GM12878 (cell line): ENCODE measurements around the gene DNPEP. TPM values are rescaled to one million over a fixed set of nuclear protein-coding genes. Genes with fewer than 3 reads are reported as not detected.

Source experiments
- ATAC-seq: fragments of 200-7000 bp; cut with Tn5 transposase; 3 replicates; pipeline ENCODE4 v1.9.1; 2020; ENCODE audit warnings: mild to moderate bottlenecking, moderate library complexity
- BruUV-seq: library from RNA; stranded (reverse); fragments of 400-500 nt; replicated peaks from 2 replicates; lab custom pipeline; 2021; lab: Mats Ljungman, UMichigan
- CTCF ChIA-PET: fragments of 300-600 bp; sonication (Branson Sonifier 250); formaldehyde crosslinking; extraction: SDS; loops from one replicate; lab custom pipeline; 2021; ENCODE audit warnings: inconsistent platforms; lab: Yijun Ruan, JAX
- POLR2A ChIA-PET: fragments of 350-600 bp; formaldehyde crosslinking; extraction: SDS; loops from one replicate; lab custom pipeline; 2021; ENCODE audit warnings: inconsistent platforms; lab: Charles Lee
- RAD21 ChIA-PET: fragments of 300-600 bp; sonication (Branson Sonifier 250); formaldehyde crosslinking; loops from one replicate; lab custom pipeline; 2023; ENCODE audit warnings: antibody characterized with exemption; ENCODE audit not compliant: unreplicated experiment; lab: Charles Lee
- SMC1A ChIA-PET: fragments of 300-600 bp; sonication (Branson Sonifier 250); formaldehyde crosslinking; loops from one replicate; lab custom pipeline; 2023; ENCODE audit not compliant: unreplicated experiment, uncharacterized antibody; lab: Charles Lee
- DNase-seq: peaks from one replicate; pipeline ENCODE4 v3.0.0-alpha.2; 2011; ENCODE audit warnings: low read depth, low spot score
- FAIRE-seq: peaks from 3 replicates; lab custom pipeline; 2011; peaks lifted over from hg19 to GRCh38; lab: Jason Lieb, UNC
- H2AFZ ChIP-seq: 2 replicates; pipeline ENCODE4 v1.6.0; 2011; ENCODE audit warnings: low read depth, low read length, control low read depth; ENCODE audit not compliant: control insufficient read depth
- H3K27ac ChIP-seq: 2 replicates; pipeline ENCODE4 v1.5.1; 2011; ENCODE audit warnings: control low read depth; ENCODE audit not compliant: control insufficient read depth, insufficient read depth
- H3K27me3 ChIP-seq, 2 experiments: replicated peaks in 1 of 2; 2 replicates each; pipeline versions ENCODE4 v1.6.0 to v1.6.1; 2011; ENCODE audit warnings: low read length in 1 of 2; ENCODE audit not compliant: control insufficient read depth in 2 of 2, insufficient read depth in 2 of 2
- H3K36me3 ChIP-seq, 2 experiments: 2 replicates each; pipeline ENCODE4 v1.5.1; 2011; ENCODE audit warnings: low read length in 1 of 2; ENCODE audit not compliant: control insufficient read depth in 2 of 2, insufficient read depth in 2 of 2
- H3K4me1 ChIP-seq: 2 replicates; pipeline ENCODE4 v1.6.1; 2011; ENCODE audit warnings: mild to moderate bottlenecking, low read length, moderate library complexity, mixed read lengths; ENCODE audit not compliant: control insufficient read depth, insufficient read depth
- H3K4me2 ChIP-seq: 2 replicates; pipeline ENCODE4 v1.6.0; 2011; ENCODE audit warnings: control low read depth; ENCODE audit not compliant: control insufficient read depth, insufficient read depth
- H3K4me3 ChIP-seq: fragments of 200-600 bp; sonication (generic); 2 replicates; pipeline ENCODE4 v1.5.1; 2016
- H3K79me2 ChIP-seq: 2 replicates; pipeline ENCODE4 v1.6.0; 2011; ENCODE audit warnings: low read length; ENCODE audit not compliant: control insufficient read depth, insufficient read depth
- H3K9ac ChIP-seq: 2 replicates; pipeline ENCODE4 v1.8.0; 2011; ENCODE audit warnings: low read length, control low read depth, mixed read lengths; ENCODE audit not compliant: control insufficient read depth, insufficient read depth
- H3K9me3 ChIP-seq: replicated peaks from 3 replicates; pipeline ENCODE4 v1.5.1; 2011; ENCODE audit warnings: mild to moderate bottlenecking, low read length; ENCODE audit not compliant: control insufficient read depth, insufficient read depth
- H4K20me1 ChIP-seq: 2 replicates; pipeline ENCODE4 v1.6.0; 2011; ENCODE audit not compliant: control insufficient read depth, insufficient read depth
- ATF2 ChIP-seq: IDR thresholded peaks from 2 replicates; pipeline ENCODE4 v1.6.1; 2012; ENCODE audit warnings: low read length, inconsistent platforms
- ATF7 ChIP-seq: fragments of 450-650 bp; IDR thresholded peaks from 2 replicates; pipeline ENCODE4 v1.6.1; 2016; ENCODE audit warnings: low read depth, mild to moderate bottlenecking
- CHD1 ChIP-seq: IDR thresholded peaks from 2 replicates; pipeline ENCODE4 v1.6.1; 2012; ENCODE audit warnings: low read depth, low read length, improper control_type of control experiment
- CHD4 ChIP-seq: fragments of 200-600 bp; sonication (generic); IDR thresholded peaks from 2 replicates; pipeline ENCODE4 v1.6.1; 2016; ENCODE audit warnings: mild to moderate bottlenecking
- CREM ChIP-seq: IDR thresholded peaks from 2 replicates; pipeline ENCODE4 v1.6.1; 2014; ENCODE audit warnings: antibody characterized with exemption, low read depth
- NFYB ChIP-seq: IDR thresholded peaks from 2 replicates; pipeline ENCODE4 v1.6.1; 2011; ENCODE audit warnings: low read depth, mild to moderate bottlenecking, low read length, improper control_type of control experiment, moderate library complexity; ENCODE audit not compliant: insufficient read depth
- NR2C1 ChIP-seq: fragments of 450-650 bp; IDR thresholded peaks from 2 replicates; pipeline ENCODE4 v1.6.1; 2017; ENCODE audit warnings: antibody characterized with exemption, mild to moderate bottlenecking, moderate library complexity
- NR2F1 ChIP-seq: fragments of 450-650 bp; conservative IDR thresholded peaks from 2 replicates; pipeline ENCODE4 v1.6.1; 2017; ENCODE audit warnings: mild to moderate bottlenecking
- POLR2AphosphoS5 ChIP-seq: IDR thresholded peaks from 2 replicates; pipeline ENCODE4 v1.6.1; 2011; ENCODE audit warnings: mild to moderate bottlenecking, low read length, inconsistent platforms
- RFX5 ChIP-seq: IDR thresholded peaks from 2 replicates; pipeline ENCODE4 v1.6.1; 2011; ENCODE audit warnings: low read depth, low read length, improper control_type of control experiment
- TCF7 ChIP-seq: IDR thresholded peaks from 2 replicates; pipeline ENCODE4 v1.6.1; 2014; ENCODE audit warnings: antibody characterized with exemption, borderline replicate concordance
- ZBTB4 ChIP-seq: fragments of 450-650 bp; formaldehyde crosslinking; IDR thresholded peaks from 2 replicates; pipeline ENCODE4 v1.4.0; 2022; ENCODE audit warnings: mild to moderate bottlenecking, moderate library complexity
- ZNF217 ChIP-seq: fragments of 450-650 bp; IDR thresholded peaks from 2 replicates; pipeline ENCODE4 v1.6.1; 2017; ENCODE audit warnings: antibody characterized with exemption, mild to moderate bottlenecking
- WGBS: methylation state at CpG from one replicate; pipeline ENCODE4 v1.1.6; 2016; ENCODE audit warnings: low lambda C conversion rate; ENCODE audit not compliant: insufficient replicate concordance, insufficient coverage; ENCODE audit errors: missing lambda C conversion rate; 5-methylcytosine and 5-hydroxymethylcytosine counted together
- in situ Hi-C: fragments of 300-500 bp; cut with MboI; formaldehyde crosslinking; loops from 9 replicates; pipeline ENCODE4 v1.14.3; 2018; ENCODE audit warnings: mixed read lengths
- intact Hi-C: fragments of 100-400 bp; cut with micrococcal nuclease; formaldehyde crosslinking; loops from one replicate; pipeline ENCODE4 v1.14.2; 2022; ENCODE audit not compliant: unreplicated experiment
- polyA plus RNA-seq, 11 experiments: library from polyadenylated mRNA; depleted of rRNA in 4 of 11; unstranded in 6 of 11; stranded (reverse) in 5 of 11; fragments of >200 nt; fragmentation: Nextera tagmentation in 4 of 11; fragmentation: Illumina TruSeq in 1 of 11; extraction: Ambion mirVana in 4 of 11; extraction: Trizol in 1 of 11; gene quantifications; 1 replicate in 1 of 11; 2 replicates in 10 of 11; pipeline versions ENCODE4 v1.2.1 to v1.2.3, GENCODE V29; 2011 to 2016; ENCODE audit warnings: inconsistent platforms in 2 of 11, missing spikeins in 2 of 11, low read depth in 1 of 11
- total RNA-seq, 4 experiments: library from RNA; depleted of rRNA in 3 of 4; stranded (reverse); fragments of >200 nt in 3 of 4; fragmentation: Illumina TruSeq in 1 of 4; extraction: Trizol in 1 of 4; gene quantifications; 2 replicates each; pipeline versions ENCODE4 v1.2.1 to v1.2.3, GENCODE V29; 2013 to 2021

Gene DNPEP
- total and polyA plus RNA-seq, 10 of the 15 experiments (the other 5 are each of a cell fraction or from before 2014, with no cell fraction given) = 33.1 to 82.0 (median 64.1) TPM

- FAIRE-seq = no peak
- Histone ChIP-seq H4K20me1 (no peaks in the 10 kb centered on the region), H3K36me3 (no peaks in the 10 kb centered on the region), H3K9me3 (no peaks in the 10 kb centered on the region), H3K79me2 (no peaks in the 10 kb centered on the region), H2AFZ (no peak overlapping the region), H3K4me3 (no peak overlapping the region), H3K27me3 (peaks cover 0 to 2% of the 10 kb centered on the region in 2 experiments; a peak in 2 of 4 replicates), H3K27ac (no peak overlapping the region), H3K9ac (no peak overlapping the region), H3K4me2 (no peak overlapping the region), H3K4me1 (no peaks in the 10 kb centered on the region)
- no peak for ATAC-seq
- ChIA-PET SMC1A (no interaction called here), CTCF (interaction anchor here (0.9 to 3.7 kb wide), 3 partner anchors 12 to 101 kb away, joined by 3 to 18 read pairs (median 4); no protein-coding TSS in a partner anchor), RAD21 (no interaction called here), POLR2A (no interaction called here)
- intact Hi-C loops = no loop called here
- WGBS = 0% methylated on average over 4 of the region's 4 CpGs
- TF ChIP-seq ATF2 (no peak), NFYB (no peak), NR2C1 (no peak), ZNF217 (no peak), ATF7 (no peak), TCF7 (no peak), CHD4 (no peak), CHD1 (no peak), ZBTB4 (no peak), NR2F1 (no peak), POLR2AphosphoS5 (no peak), RFX5 (no peak), CREM (no peak)
- no TSS peak for BruUV-seq
- no peak for DNase-seq
- in situ Hi-C loops = no loop called here
These were observed 36.9 kb downstream of the DNPEP start for GRCh38 chr2:219350710-219351221.
